ENCODE data around the gene PAAF1.

Gene PAAF1

GRCh38 chr11:73902303-73902702 lies 25.5 kb downstream of the PAAF1 start:
- Histone ChIP-seq H3K4me3 (no peak overlapping the region), H3K36me3 (peaks cover 17 to 65% (median 31%) of the 10 kb centered on the region in 3 donors), H3K27me3 (no peaks in the 10 kb centered on the region), H3K4me1 (no peaks in the 10 kb centered on the region), H3K27ac (no peak overlapping the region), H3K9me3 (no peaks in the 10 kb centered on the region)
- TF ChIP-seq CTCF (IDR thresholded peaks at IDR 0.05): no peak
- intact Hi-C loops (cut with DNase I; ENCODE audit: low total_unique reads): no loop called here
- DNase-seq: no peak

DNA sequence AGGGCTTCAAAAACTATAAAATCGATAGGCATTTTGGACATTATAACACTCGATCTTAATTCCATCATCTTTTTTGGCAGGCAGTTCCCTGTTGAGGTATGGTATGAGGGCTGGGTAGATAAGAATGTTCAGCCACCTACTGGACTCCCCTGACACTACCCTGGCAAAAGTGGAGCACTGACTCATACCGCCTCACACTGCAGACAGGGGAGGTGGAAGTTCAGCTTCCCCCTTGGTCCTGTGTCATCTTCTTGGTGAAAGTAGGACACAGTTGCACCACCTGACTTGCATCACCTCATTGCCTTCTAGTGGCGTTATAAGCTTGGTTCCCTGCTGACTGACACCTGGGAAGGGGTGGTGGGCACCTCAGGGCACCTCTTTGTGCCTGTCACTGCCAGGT lies 30.4 kb downstream of the PAAF1 start:
- H3K4me3 ChIP-seq: no peak overlapping the region
- intact Hi-C loops (cut with DNase I; ENCODE audit: low total_unique reads): no loop called here
- TF ChIP-seq CTCF (IDR thresholded peaks at IDR 0.05): no peak
- H3K27me3 ChIP-seq: no peaks in the 10 kb centered on the region
- DNase-seq: no peak
- H3K27ac ChIP-seq: no peak overlapping the region
- no peaks in the 10 kb centered on the region for H3K4me1 ChIP-seq
- no peaks in the 10 kb centered on the region for H3K9me3 ChIP-seq
- peaks cover 26 to 74% (median 32%) of the 10 kb centered on the region in 3 donors for H3K36me3 ChIP-seq

GRCh38 chr11:73912026-73912425 lies 35.2 kb downstream of the PAAF1 start:
- intact Hi-C loops (cut with DNase I; ENCODE audit: low total_unique reads): no loop called here
- DNase-seq: no peak
- no peak overlapping the region for H3K4me3 ChIP-seq
- TF ChIP-seq CTCF (IDR thresholded peaks at IDR 0.05): no peak
- H3K36me3 ChIP-seq: peaks cover 55 to 88% (median 76%) of the 10 kb centered on the region in 3 donors
- H3K27me3 ChIP-seq: no peaks in the 10 kb centered on the region
- no peaks in the 10 kb centered on the region for H3K4me1 ChIP-seq
- H3K9me3 ChIP-seq: no peaks in the 10 kb centered on the region
- H3K27ac ChIP-seq: no peak overlapping the region

DNA sequence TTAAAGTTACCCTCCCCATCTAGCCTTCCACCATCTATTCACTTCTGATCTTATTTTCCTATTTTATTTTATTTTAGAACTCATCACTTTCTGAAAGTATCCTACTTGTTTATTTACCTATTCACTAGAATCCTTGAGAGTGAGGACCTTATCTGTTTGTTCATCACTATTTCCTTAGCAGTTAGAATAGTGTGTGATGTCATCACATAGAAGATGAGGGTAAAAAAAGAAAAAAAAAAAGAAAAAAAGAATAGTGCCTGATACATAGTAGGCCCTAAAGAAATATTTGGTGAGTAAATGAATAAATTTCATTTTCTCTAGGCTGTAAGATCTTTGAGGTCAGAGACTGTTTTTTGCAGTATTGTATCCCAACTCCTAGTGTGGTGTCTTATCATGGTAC lies 36.7 kb downstream of the PAAF1 start:
- intact Hi-C loops (cut with DNase I; ENCODE audit: low total_unique reads): no loop called here

DNA sequence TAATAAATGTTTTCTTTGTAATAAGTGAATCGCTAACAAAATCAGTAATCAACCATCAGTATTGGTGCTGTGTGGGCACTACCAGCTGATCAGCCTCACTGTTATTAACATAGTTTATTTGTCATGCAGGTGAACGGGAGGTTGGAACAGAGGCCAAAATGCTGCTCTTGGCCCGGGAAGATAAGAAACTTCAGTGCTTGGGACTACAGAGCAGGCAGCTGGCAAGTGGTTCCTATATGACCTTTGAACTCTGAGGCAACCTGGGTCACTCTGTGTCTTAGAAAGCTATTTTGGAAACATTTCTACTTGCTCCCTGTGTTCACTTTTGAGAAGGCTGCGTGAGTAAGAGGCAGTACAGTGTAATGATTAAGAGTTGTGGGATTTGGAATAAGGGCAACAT lies 37.5 kb downstream of the PAAF1 start:
- no peak overlapping the region for H3K4me3 ChIP-seq
- no peak overlapping the region for H3K27ac ChIP-seq
- DNase-seq: no peak
- no peaks in the 10 kb centered on the region for H3K9me3 ChIP-seq
- intact Hi-C loops (cut with DNase I; ENCODE audit: low total_unique reads): no loop called here
- no peak for TF ChIP-seq CTCF (IDR thresholded peaks at IDR 0.05)
- no peaks in the 10 kb centered on the region for H3K4me1 ChIP-seq
- no peaks in the 10 kb centered on the region for H3K27me3 ChIP-seq
- H3K36me3 ChIP-seq: peaks cover 68 to 92% (median 84%) of the 10 kb centered on the region in 3 donors

More for the DNA sequence above, 36.7 kb downstream of the PAAF1 start:
- H3K4me1 ChIP-seq: no peaks in the 10 kb centered on the region
- H3K27me3 ChIP-seq: no peaks in the 10 kb centered on the region
- H3K27ac ChIP-seq: no peak overlapping the region
- peaks cover 60 to 92% (median 83%) of the 10 kb centered on the region in 3 donors for H3K36me3 ChIP-seq
- no peaks in the 10 kb centered on the region for H3K9me3 ChIP-seq
- H3K4me3 ChIP-seq: no peak overlapping the region
- no peak for DNase-seq
- TF ChIP-seq CTCF (IDR thresholded peaks at IDR 0.05): no peak

DNA sequence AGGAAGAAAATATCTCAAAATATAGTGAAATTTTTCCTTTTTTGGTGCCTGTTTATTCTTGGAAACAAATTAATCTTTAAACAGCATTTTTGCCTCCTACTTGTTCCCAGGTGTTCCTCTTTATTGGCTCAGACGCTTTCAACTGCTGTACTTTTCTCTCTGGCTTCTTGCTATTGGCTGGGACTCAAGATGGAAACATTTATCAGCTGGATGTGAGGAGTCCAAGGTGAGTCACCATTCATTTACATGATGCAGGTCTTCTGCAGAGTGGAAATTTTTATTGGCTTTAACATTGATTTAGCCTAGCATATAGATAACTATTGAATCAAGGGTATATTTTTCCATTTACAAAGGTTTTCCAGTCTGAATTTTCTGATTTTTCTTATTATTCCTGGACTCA lies 39.6 kb downstream of the PAAF1 start:
- intact Hi-C loops (cut with DNase I; ENCODE audit: low total_unique reads): no loop called here
- no peaks in the 10 kb centered on the region for H3K27me3 ChIP-seq
- DNase-seq: no peak
- peaks cover 69 to 93% (median 82%) of the 10 kb centered on the region in 3 donors for H3K36me3 ChIP-seq
- no peak overlapping the region for H3K4me3 ChIP-seq
- H3K9me3 ChIP-seq: no peaks in the 10 kb centered on the region
- TF ChIP-seq CTCF (IDR thresholded peaks at IDR 0.05): no peak
- H3K27ac ChIP-seq: no peak overlapping the region
- H3K4me1 ChIP-seq: no peaks in the 10 kb centered on the region

Measured in tibial artery (tissue), 4 donors.